Left lung (tissue), 14 donors: ENCODE data around the gene PRUNE1. TPM values are rescaled to one million over a fixed set of nuclear protein-coding genes. Genes with fewer than 3 reads are reported as not detected.
A peak's percentile ranks its signal among the peaks of the same experiment; 100 is the strongest.

Experiments used
- ATAC-seq: fragments of 200-7000 bp; cut with Tn5 transposase; one replicate; pipeline ENCODE4 v1.9.1; 2020; ENCODE audit warnings: moderate library complexity
- DNase-seq, 4 donors: peaks; one replicate each; pipeline ENCODE4 v3.0.0-alpha.2; 2013 to 2020
- H3K27ac ChIP-seq, 2 donors: fragments of 200-600 bp; sonication (generic) in 1 of 2; one replicate each; pipeline versions ENCODE4 v1.5.0 to v1.8.0; 2020 to 2021
- H3K27me3 ChIP-seq, 2 donors: fragments of 200-600 bp; sonication (generic) in 1 of 2; one replicate each; pipeline versions ENCODE4 v1.5.0 to v1.8.0; 2020 to 2021
- H3K36me3 ChIP-seq, 2 donors: fragments of 200-600 bp; sonication (generic) in 1 of 2; one replicate each; pipeline versions ENCODE4 v1.5.0 to v1.8.0; 2020 to 2021
- H3K4me1 ChIP-seq, 2 donors: fragments of 200-600 bp; one replicate each; pipeline ENCODE4 v1.8.0; 2021
- H3K4me3 ChIP-seq, 2 donors: fragments of 200-600 bp; sonication (generic) in 1 of 2; one replicate each; pipeline versions ENCODE4 v1.5.0 to v1.8.0; 2020 to 2021; ENCODE audit warnings: mild to moderate bottlenecking in 1 of 2
- H3K9me3 ChIP-seq, 2 donors: fragments of 200-600 bp; sonication (generic) in 1 of 2; one replicate each; pipeline versions ENCODE4 v1.5.0 to v1.8.0; 2020 to 2021
- intact Hi-C, 2 donors: fragments of 100-400 bp; cut with DNase I; formaldehyde crosslinking; loops; one replicate each; pipeline versions ENCODE4 v1.11.2 to v1.14.2; 2022
- long read RNA-seq, 12 donors: library from polyadenylated mRNA in 2 of 12; unstranded in 2 of 12; transcript quantifications; one replicate each; pipeline ENCODE4 v2.0.0 and lab custom pipeline, GENCODE V29; 2019 to 2026
- polyA plus RNA-seq, 6 donors: library from polyadenylated mRNA; unstranded; fragments of 120-200 nt; gene quantifications; one replicate each; pipeline ENCODE4 v1.2.1, GENCODE V29; 2013; ENCODE audit not compliant: insufficient read length in 6 of 6
- total RNA-seq, 2 donors: library from RNA; stranded (reverse); fragmentation: NEBNext Ultra II Directional; extraction: Animal tissue kit (Norgen Biotek cat#: 25700); gene quantifications; one replicate each; pipeline ENCODE4 v1.2.1, GENCODE V29; 2021
- TF ChIP-seq, protein P1 (sequence below), 2 donors: fragments of 200-600 bp; sonication (generic) in 1 of 2; IDR thresholded peaks; one replicate each; pipeline versions ENCODE4 v1.5.0 to v1.8.0; 2021; ENCODE audit warnings: antibody characterized with exemption in 2 of 2
- donor health status: DM: no; HTN: yes; CAD: no.
- donor health status: DM: no; HTN: no; CAD: no.

The PRUNE1 gene
- 10 to 100 TPM; 15.1 to 18.1 TPM for total RNA-seq
- 10 to 100 TPM; 38.4 to 42.7 (median 38.8) TPM for polyA plus RNA-seq
- long read RNA-seq, donor 1, partial matches to known transcripts: 0 of 7 reads
- long read RNA-seq, donor 1, other reads (novel, unspliced or antisense): 0 of 7 reads
- long read RNA-seq, donor 2, partial matches to known transcripts: 0 of 7 reads
- long read RNA-seq, donor 2, other reads (novel, unspliced or antisense): 0 of 7 reads
- long read RNA-seq, donor 3, transcript PRUNE1-201 (8 exons, 2,997 nt): major isoform, 7 of 9 reads
- long read RNA-seq, donor 3, partial matches to known transcripts: 0 of 9 reads
- long read RNA-seq, donor 3, other reads (novel, unspliced or antisense): 0 of 9 reads
- long read RNA-seq, donor 4, partial matches to known transcripts: 1 of 3 reads
- long read RNA-seq, donor 4, other reads (novel, unspliced or antisense): 2 of 3 reads
- long read RNA-seq, donor 5, partial matches to known transcripts: 0 of 6 reads
- long read RNA-seq, donor 5, other reads (novel, unspliced or antisense): 0 of 6 reads
- long read RNA-seq, donor 6, partial matches to known transcripts: 0 of 7 reads
- long read RNA-seq, donor 6, other reads (novel, unspliced or antisense): 0 of 7 reads
- long read RNA-seq, donor 7, transcript PRUNE1-201 (8 exons, 2,997 nt): major isoform, 5 of 11 reads
- long read RNA-seq, donor 7, partial matches to known transcripts: 5 of 11 reads
- long read RNA-seq, donor 7, other reads (novel, unspliced or antisense): 0 of 11 reads
- long read RNA-seq, donor 8, partial matches to known transcripts: 0 of 2 reads
- long read RNA-seq, donor 8, other reads (novel, unspliced or antisense): 0 of 2 reads
- long read RNA-seq, donor 9: 0 reads
- long read RNA-seq, donor 10, partial matches to known transcripts: 0 of 1 reads
- long read RNA-seq, donor 10, other reads (novel, unspliced or antisense): 1 of 1 reads
- long read RNA-seq, donor 11, transcript PRUNE1-201 (8 exons, 2,997 nt): major isoform, 6 of 8 reads
- long read RNA-seq, donor 11, partial matches to known transcripts: 0 of 8 reads
- long read RNA-seq, donor 11, other reads (novel, unspliced or antisense): 0 of 8 reads
- long read RNA-seq, donor 12, partial matches to known transcripts: 0 of 6 reads
- long read RNA-seq, donor 12, other reads (novel, unspliced or antisense): 0 of 6 reads

- intact Hi-C loops: no loop called here
- DNase-seq: peak; percentile 97 to 99 (median 98)
- H3K9me3 ChIP-seq: no peaks in the 10 kb centered on the region
- no peaks in the 10 kb centered on the region for H3K27me3 ChIP-seq
- H3K27ac ChIP-seq: peak within 1 kb of the TSS; percentile 94 to 96
- TF ChIP-seq, protein P1, sequence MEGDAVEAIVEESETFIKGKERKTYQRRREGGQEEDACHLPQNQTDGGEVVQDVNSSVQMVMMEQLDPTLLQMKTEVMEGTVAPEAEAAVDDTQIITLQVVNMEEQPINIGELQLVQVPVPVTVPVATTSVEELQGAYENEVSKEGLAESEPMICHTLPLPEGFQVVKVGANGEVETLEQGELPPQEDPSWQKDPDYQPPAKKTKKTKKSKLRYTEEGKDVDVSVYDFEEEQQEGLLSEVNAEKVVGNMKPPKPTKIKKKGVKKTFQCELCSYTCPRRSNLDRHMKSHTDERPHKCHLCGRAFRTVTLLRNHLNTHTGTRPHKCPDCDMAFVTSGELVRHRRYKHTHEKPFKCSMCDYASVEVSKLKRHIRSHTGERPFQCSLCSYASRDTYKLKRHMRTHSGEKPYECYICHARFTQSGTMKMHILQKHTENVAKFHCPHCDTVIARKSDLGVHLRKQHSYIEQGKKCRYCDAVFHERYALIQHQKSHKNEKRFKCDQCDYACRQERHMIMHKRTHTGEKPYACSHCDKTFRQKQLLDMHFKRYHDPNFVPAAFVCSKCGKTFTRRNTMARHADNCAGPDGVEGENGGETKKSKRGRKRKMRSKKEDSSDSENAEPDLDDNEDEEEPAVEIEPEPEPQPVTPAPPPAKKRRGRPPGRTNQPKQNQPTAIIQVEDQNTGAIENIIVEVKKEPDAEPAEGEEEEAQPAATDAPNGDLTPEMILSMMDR (IDR thresholded peaks at IDR 0.05): peak in 1 of 2 donors; percentile 25
- ATAC-seq: peak; percentile 90
- H3K4me1 ChIP-seq: peaks cover 47 to 74% of the 10 kb centered on the region in 2 donors
- H3K36me3 ChIP-seq: no peaks in the 10 kb centered on the region
- peak within 1 kb of the TSS; percentile 65 to 66 for H3K4me3 ChIP-seq
Observed at GRCh38 chr1:151008244-151009205, at the start of gene PRUNE1. Gene PRUNE1 (plus strand): TSS chr1:151008449. CDS start chr1:151008633, 184 bp downstream.

DNA sequence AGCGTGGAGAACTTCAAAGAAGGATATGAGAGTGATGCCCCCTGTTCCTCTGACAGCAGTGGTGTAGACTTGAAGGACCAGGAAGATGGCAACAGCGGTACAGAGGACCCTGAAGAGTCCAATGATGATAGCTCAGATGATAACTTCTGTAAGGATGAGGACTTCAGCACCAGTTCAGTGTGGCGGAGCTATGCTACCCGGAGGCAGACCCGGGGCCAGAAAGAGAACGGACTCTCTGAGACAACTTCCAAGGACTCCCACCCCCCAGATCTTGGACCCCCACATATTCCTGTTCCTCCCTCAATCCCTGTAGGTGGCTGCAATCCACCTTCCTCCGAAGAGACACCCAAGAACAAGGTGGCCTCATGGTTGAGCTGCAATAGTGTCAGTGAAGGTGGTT lies 47.6 kb upstream of the PRUNE1 start:
- H3K27me3 ChIP-seq: no peaks in the 10 kb centered on the region
- H3K4me1 ChIP-seq: peaks cover 0 to 7% of the 10 kb centered on the region in 2 donors
- TF ChIP-seq, protein P1 (IDR thresholded peaks at IDR 0.05): no peak
- H3K36me3 ChIP-seq: peaks cover 0 to 100% of the 10 kb centered on the region in 2 donors
- DNase-seq: no peak
- intact Hi-C loops: no loop called here
- no peaks in the 10 kb centered on the region for H3K9me3 ChIP-seq
- no peak for ATAC-seq
- H3K27ac ChIP-seq: no peak overlapping the region
- no peak overlapping the region for H3K4me3 ChIP-seq

- TF ChIP-seq, protein P1 (IDR thresholded peaks at IDR 0.05): no peak
- ATAC-seq (no peak), DNase-seq (no peak)
- no peaks in the 10 kb centered on the region for H3K9me3 ChIP-seq
- intact Hi-C loops: no loop called here
- no peaks in the 10 kb centered on the region for H3K27me3 ChIP-seq
- no peak overlapping the region for H3K4me3 ChIP-seq
- H3K27ac ChIP-seq: no peak overlapping the region
- H3K36me3 ChIP-seq: peaks cover 0 to 100% of the 10 kb centered on the region in 2 donors
- peaks cover 0 to 7% of the 10 kb centered on the region in 2 donors for H3K4me1 ChIP-seq
Observed at GRCh38 chr1:150961756-150962155, 46.5 kb upstream of the PRUNE1 start.

- H3K27ac ChIP-seq: peak overlapping the region in 1 of 2 donors; percentile 5
- H3K4me1 ChIP-seq: peaks cover 0 to 7% of the 10 kb centered on the region in 2 donors
- TF ChIP-seq, protein P1 (IDR thresholded peaks at IDR 0.05): no peak
- H3K9me3 ChIP-seq: no peaks in the 10 kb centered on the region
- DNase-seq (no peak), ATAC-seq (no peak)
- H3K4me3 ChIP-seq: no peak overlapping the region
- H3K36me3 ChIP-seq: peaks cover 0 to 100% of the 10 kb centered on the region in 2 donors
- intact Hi-C loops: no loop called here
- no peaks in the 10 kb centered on the region for H3K27me3 ChIP-seq
Observed at GRCh38 chr1:150963321-150964163, 44.7 kb upstream of the PRUNE1 start.
